Measurements from ENCODE around the gene GLYR1.

DNA sequence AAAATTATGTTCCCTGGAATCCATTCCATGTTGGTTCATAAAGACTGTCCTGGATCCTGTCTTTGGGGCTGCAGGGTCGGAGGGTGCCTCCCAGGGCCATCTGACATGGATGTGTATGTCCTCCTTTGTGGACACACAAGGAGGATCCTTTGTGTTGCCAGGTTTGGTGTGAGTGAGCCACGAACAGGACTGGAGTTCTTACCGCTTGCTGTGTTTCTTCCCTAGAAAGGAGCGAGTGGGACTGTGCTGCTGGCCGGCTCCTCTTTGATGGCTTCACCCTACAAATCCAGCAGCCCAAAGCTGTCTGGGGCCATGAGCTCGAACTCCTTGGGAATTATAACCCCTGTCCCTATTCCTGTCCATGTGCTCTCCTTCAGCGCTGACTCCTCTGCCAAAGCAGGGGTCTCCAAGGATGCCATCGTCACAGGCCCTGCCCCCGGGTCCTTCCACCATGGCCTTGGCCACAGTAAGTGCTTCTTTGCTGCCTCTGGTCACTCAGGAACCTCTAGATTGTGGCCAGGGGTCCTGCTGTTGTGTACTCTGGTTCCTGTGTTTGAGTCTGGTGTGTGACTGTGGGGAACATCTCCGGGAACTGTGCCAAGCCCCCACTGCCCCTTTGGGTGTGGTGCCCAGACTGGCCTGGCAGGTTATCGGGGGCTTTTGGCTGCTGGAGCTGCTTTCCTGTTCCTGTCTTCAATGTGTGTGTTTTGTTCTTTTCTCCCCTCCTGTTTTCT, 29.7 kb upstream of the GLYR1 start:
- TF ChIP-seq POLR2A (IDR thresholded peaks at IDR 0.05) (no peak), POLR2AphosphoS5 (IDR thresholded peaks at IDR 0.05) (no peak)
- TF ChIP-seq, protein P1, sequence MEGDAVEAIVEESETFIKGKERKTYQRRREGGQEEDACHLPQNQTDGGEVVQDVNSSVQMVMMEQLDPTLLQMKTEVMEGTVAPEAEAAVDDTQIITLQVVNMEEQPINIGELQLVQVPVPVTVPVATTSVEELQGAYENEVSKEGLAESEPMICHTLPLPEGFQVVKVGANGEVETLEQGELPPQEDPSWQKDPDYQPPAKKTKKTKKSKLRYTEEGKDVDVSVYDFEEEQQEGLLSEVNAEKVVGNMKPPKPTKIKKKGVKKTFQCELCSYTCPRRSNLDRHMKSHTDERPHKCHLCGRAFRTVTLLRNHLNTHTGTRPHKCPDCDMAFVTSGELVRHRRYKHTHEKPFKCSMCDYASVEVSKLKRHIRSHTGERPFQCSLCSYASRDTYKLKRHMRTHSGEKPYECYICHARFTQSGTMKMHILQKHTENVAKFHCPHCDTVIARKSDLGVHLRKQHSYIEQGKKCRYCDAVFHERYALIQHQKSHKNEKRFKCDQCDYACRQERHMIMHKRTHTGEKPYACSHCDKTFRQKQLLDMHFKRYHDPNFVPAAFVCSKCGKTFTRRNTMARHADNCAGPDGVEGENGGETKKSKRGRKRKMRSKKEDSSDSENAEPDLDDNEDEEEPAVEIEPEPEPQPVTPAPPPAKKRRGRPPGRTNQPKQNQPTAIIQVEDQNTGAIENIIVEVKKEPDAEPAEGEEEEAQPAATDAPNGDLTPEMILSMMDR (IDR thresholded peaks at IDR 0.05), result no peak
